Ramos (cell line): ENCODE results near the gene NUDT21.
"Not testable (repeated sequence)": the region's sequence is repeated elsewhere in the genome, so short reads cannot be mapped to it uniquely, and the experiment has no call there.

Source experiments
- in situ Hi-C: fragments of 300-500 bp; cut with MboI; formaldehyde crosslinking; loops from one replicate; pipeline ENCODE4 v1.14.3; 2022; ENCODE audit warnings: low sequenced_read_pairs; ENCODE audit not compliant: unreplicated experiment

The NUDT21 gene

DNA sequence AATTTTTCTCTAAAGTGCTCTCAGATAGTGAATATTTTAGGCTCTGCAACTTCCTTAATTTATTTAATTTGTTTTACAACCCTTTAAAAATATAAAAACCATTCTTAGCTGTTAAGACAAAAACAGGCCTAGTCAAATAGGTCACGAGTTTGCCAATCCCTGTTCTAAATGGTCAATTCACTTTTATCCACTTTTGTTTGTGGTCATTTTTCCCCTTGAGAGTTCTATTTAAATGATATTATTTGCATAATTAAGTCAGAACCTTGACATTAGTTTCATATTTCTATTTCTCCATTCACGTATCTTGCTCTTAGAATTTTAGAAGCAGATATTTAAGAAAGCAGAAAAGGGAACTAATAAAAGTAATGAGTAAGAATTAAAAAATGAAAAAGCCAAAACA lies 29.8 kb downstream of the NUDT21 start:
- in situ Hi-C loops, result no loop called here

DNA sequence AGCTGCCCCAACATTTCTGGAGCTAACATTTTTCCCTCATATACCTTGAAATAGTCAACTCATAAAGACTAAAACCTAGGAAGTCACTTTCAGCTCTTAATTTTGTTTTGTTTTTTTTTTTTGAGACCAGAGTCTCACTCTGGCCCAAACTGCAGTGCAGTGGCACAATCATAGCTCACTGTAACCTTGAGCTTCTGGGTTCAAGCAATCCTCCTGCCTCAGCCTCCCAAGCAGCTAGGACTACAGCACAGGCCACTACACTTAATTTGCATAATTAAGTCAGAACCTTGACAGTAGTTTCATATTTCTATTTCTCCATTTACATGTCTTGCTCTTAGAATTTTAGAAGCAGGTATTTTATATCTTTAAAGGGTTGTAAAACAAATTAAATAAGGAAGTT lies 30.5 kb downstream of the NUDT21 start:
- in situ Hi-C loops, result no loop called here

DNA sequence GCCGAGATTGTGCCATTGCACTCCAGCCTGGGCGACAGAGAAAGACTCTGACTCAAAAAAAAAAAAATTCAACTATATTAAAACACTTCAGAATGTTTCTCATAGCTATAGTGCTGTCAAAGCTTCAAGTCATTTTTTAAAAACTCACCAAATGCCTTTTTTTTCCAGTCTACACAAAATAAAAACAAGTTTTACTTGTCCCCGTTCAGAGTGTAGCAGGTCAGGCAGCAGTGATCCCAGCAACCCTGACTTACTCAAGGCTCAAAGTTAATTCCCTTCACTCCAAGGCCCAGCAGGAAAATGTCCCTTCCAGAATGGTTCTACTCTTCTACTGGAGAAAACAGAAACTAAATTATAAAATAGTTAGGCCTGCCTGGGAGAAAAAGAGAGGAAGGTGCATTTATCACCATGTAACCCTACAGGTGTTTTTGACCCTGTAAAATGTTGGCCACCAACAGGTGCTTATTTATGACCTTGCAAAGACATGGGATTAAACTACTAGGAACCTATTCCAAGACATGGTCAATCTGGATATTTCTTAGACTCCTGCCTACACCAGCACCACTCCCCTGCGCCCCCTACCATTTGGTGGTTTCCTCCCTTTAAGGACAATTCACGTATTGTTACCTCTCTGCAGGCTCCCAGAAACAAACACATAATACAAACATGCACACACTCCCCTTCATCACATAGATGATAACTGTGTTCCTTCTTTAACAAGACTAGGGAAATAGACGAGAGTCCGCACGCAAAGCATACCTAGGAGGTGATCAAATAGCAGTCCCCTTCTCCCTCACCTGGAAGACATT lies 31.2 kb downstream of the NUDT21 start:
- in situ Hi-C loops, result no loop called here

DNA sequence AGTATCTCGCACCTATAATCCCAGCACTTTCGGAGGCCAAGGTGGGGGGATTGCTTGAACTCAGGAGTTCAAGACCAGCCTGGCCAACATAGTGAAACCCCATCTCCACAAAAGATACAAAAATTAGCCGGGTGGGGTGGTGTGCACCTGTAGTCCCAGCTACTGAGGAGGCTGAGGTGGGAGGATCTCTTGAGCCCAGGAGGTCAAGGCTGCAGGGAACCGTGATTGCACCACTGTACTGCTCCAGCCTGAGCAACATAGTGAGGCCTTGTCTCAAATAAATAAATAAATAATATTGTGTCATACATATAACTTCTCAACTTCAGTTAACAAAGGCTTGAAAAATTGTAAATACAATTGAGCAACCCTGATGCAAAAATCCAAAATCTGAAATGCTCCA lies 34.0 kb downstream of the NUDT21 start:
- in situ Hi-C loops, result no loop called here

DNA sequence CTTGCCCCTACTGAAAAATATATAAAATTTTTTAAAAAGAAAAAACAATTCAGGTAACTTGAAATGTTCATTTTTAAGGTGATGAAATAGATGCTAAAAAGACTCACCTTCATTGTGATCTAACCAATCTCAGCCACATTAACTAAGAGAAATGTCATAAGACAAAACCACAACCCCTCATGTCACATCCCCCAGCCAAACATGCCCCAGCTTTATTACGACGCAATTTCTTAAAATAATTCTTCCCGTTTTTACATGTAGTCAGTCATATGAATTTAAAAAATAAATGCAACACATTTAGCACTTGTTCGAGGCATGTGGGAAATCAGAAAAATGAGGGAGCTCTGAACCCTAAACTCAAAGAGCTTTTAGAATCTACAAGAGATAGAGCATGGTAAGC lies 35.3 kb downstream of the NUDT21 start:
- in situ Hi-C loops, result no loop called here

DNA sequence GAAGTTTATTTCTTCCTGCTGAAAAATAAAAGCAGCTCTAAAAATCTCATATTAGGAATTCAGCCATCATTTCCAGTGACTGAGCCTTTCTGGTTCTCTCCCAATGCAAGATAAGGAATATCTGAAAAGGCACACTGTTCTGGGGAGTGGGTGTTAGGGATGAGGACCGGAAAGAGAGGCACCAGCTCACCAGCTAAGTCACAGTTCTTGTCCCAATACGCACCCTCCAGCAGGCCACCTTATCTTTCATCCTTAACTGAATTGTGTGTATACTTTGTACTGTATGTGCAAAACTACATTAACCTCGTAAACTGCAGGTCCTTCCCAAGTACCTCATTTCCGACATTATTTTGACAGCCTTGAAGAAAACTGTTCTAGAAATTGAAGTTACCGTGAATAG lies 36.8 kb downstream of the NUDT21 start:
- in situ Hi-C loops, result no loop called here

DNA sequence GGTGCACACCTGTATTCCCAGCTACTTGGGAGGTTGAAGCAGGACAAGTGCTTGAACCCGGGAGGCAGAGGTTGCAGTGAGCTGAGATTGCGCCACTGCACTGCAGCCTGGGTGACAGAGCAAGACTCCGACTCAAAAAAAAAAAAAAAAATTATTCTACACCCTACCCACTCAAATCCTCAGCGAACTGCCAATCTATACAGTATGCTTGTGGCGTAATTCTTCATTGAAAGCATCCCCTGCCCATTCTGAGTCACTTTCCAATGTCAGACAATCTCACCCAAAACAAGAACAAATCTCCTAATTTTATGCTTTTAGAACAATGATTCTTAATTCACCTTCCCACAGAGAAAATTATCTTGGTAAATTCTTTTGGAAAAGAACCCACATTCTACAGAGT lies 37.8 kb downstream of the NUDT21 start:
- in situ Hi-C loops, result no loop called here

DNA sequence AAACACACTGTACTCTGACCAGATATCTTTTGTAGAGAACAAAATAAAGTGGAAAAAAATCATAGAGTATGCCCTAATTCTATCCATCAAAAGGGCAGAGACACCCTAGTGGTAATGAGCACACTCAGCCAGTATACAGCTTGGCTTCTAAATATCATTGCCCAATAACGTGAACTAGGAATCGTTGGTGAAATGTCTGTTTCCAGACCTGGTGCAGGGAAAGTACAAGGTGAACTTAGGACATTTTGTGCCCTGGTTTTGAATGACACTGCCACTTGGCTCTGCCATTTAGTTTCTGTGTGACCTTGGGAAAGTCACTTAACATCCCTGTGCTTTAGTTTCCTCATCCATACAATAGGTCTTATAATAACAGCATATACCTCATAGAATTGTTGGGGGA lies 39.5 kb downstream of the NUDT21 start:
- in situ Hi-C loops, result no loop called here

DNA sequence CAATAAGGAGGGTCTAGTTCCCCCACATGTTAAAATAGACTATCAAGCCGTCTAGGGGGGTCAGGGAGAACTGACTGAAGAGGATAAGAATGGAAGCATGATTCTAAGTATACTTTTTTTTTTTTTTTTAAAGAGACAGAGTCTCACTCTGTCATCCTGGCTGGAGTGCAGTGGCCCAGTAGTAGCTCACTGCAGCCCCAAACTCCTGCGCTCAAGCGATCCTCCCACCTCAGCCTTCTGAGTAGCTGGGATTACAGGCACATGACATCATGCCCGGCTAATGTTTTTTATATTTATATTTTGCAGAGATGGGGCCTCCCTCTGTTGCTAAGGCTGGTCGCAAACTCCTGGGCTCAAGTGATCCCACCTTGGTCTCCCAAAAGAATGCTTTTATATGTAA lies 40.0 kb downstream of the NUDT21 start:
- in situ Hi-C loops, result no loop called here

DNA sequence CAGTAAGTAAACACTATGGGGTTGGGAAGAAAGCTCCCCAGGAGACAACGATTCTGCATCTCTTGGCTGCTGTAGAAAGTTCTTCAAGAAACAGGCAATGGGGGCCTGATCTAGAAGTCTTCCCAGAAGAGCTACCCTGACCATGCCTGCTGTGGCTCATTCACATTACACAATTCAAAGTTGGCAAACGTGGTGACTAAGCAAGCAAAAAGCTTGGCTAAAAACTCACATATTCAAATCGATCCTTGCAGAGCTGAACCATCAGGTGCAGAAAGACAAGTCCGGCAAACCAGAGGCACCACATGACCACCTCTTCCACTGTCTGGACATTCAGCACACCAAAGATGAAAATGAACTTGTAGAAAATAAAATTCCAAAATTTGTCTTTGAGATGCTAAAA lies 41.9 kb downstream of the NUDT21 start:
- in situ Hi-C loops, result no loop called here

DNA sequence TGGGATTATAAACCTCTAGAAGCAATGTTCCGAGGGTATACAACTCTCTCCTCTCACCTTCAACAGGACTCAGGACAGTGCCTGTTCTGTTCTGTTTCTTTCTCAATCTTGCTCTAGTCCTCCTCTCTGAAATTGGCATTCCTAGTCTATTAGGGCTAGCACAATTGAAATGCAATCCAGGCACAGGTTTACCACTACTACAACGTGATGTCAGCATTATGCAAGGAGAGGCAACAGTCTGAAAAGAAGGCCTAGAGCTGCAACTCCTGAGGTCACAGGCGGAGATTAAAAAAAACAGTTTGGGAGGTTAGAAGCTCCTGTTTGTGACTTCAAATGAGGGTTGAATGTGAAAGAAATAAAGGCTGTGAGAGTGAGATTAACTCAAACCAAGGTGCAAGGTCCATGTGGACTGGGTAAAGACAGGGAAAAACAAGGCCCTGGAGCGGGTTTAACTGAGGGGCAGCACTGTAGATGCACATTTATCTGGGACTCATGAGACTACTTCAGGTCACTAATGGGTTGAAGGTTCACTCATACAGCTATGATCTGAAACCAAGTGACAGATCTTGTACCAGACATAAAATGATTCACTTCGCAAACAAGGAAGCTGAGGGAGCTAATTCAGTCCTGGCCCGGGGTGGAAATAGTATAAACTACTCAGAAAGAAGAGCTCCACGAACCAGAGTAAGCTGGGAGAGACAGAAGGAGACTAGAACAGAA lies 42.6 kb downstream of the NUDT21 start:
- in situ Hi-C loops, result no loop called here

DNA sequence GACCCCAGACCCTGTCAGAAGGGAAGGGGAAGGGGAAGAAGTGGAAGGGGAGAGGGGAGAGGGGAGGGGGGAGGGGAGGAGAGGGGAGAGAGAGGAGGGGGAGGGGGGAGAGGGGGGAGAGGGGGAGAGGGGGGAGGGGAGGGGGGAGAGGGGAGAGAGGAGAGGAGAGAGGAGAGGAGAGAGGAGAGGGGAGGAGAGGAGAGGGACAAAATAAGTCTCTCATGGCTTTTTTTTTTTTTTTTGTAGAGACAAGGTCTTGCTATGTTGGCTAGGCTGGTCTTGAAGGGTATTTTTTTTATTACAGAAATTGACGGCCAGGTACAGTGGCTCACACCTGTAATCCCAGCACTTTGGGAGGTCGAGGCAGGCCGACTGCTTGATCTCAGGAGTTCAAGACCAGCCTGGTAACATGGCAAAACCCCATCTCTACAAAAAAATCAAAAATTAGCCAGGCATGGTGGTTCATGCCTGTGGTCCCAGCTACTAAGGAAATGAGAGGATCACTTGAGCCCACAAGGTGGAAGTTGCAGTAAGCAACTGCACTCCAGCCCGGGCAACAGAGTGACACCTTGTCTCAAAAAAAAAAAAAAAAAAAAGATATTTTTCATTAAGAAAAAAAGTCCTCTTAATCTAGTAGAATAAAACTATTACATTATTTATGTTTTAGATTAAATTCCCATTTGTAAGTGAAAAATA lies 45.0 kb downstream of the NUDT21 start:
- in situ Hi-C loops, result no loop called here

DNA sequence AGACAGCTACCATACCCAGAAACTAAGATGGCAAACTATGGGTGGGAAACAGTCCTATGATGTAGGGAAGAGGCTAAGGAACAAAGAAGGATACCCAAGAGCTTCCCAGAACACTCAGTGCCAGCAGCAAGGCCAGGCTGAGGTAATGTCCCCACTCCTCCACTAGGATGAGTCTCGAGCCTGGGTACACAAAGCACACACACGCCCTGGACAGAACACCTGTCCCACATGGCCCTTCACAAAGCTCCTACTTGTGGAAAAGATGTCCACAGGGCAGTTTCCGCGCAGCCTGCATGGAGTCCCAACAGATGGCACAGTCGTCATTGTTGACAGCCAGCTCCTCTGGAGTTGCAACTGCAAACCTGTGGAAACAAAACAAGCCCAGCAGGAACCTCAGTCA lies 49.6 kb downstream of the NUDT21 start:
- in situ Hi-C loops, result no loop called here

DNA sequence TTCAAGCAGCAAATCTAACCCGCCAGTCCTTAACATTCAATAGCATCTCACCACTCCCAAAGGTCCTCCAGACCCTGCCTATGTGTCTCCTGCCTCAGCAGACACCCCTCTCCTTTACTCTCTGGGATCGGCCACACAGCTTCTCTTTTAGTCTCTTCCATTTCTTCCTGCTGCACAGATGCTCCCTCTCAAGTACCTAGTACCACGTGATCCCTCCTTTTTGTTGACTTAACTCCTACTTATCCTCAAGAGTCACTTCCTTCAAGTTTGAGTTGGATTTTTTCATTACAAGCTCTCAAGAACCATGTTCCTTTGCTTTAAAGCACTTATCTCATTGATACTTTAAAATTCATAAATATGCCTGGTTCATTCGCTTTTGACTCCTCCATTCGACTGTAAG lies 50.7 kb downstream of the NUDT21 start:
- in situ Hi-C loops, result no loop called here

DNA sequence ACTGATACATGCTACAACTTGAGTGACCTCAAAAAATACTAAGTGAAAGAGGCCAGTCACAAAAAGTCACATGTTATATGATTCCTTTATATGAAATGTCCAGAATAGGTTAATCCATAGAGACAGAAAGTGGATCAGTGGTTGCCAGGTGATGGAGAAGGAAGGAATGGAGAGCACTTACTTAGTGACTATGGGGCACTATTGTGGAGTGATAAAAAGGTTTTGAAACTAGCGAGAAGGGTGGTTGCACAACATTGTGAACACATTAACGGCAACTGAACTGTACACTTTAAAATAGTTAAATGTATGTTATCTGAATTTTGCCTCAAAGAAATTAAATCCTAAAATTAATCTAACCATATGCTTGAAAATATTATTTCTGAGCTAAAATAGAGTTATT lies 51.6 kb downstream of the NUDT21 start:
- in situ Hi-C loops, result no loop called here

DNA sequence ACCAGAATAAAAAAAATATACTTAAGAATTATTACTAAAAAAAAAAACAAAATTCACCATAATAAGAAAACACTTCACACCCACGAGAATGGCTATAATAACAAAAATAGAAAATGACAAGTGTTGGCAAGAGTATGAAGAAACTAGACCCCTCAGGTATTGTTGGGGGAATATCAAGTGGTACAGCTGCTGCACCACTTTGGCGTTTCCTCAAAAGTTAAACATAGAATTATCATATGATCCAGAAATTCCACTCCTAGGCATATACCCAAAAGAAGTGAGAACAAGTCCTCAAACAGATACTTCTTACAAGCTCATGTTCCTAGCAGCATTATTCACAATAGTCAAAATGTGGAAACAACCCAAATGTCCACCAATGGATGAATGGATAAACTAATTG lies 52.1 kb downstream of the NUDT21 start:
- in situ Hi-C loops, result no loop called here

DNA sequence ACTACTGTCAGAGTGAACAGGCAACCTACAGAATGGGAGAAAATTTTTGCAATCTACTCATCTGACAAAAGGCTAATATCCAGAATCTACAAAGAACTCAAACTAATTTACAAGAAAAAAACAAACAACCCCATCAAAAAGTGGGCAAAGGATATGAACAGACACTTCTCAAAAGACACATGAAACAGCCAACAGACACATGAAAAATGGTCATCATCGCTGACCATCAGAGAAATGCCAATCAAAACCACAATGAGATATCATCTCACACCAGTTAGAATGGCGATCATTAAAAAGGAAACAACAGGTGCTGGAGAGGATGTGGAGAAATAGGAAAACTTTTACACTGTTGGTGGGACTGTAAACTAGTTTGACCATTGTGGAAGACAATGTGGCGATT lies 54.4 kb downstream of the NUDT21 start:
- in situ Hi-C loops, result not testable (repeated sequence)

DNA sequence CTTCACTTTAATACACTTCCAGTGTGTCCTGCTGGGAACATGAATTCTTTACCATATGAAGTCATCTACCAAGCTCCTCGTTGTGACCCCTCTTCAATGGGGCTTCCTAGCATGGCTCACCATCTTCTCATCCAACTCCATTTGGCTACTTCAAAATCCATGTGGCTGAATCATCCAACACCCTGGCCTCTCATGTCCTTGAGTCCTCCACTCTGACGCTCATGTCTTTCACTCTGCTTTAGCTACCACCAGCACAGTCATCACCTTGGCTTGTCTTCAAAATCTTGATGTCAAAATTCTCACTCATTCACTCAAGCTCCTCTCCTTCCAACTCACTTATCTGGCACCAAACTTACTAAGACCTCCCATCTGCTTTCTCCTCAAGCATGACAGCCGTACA lies 61.6 kb downstream of the NUDT21 start:
- in situ Hi-C loops, result no loop called here

DNA sequence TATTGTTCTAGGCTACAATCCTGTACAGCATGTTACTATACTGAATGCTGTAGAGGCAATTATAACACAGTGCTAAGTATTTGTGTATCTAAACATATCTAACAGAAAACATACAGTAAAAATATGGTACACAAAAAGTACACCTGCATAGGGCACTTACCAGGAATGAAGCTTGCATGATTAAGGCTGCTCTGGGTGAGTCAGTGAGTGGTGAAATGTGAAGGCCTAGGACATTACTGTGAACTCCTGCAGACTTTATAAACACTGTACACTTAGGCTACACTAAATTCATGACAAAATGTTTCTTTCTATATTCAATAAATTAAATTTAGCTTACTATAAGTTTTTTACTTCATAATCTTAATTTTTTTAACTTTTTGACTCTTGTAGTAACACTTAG lies 62.9 kb downstream of the NUDT21 start:
- in situ Hi-C loops, result no loop called here

DNA sequence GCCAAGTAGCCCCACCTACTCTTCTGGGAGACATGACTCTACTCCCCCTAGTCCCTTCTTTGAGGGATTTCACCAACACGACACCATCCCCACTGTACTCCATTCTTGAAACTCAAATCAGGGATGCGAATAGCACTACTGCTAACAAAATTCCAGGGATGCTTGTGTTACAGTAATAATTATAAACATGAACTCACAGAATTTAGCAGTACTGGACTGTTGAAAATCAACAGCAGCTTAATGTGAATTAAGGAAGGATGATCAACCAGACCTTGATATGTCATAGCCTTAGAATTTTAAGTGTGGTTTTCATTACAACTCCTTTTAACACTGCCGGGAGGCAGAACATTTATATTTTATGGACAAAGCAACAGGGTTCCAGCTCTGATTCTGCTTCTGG lies 63.7 kb downstream of the NUDT21 start:
- in situ Hi-C loops, result no loop called here

DNA sequence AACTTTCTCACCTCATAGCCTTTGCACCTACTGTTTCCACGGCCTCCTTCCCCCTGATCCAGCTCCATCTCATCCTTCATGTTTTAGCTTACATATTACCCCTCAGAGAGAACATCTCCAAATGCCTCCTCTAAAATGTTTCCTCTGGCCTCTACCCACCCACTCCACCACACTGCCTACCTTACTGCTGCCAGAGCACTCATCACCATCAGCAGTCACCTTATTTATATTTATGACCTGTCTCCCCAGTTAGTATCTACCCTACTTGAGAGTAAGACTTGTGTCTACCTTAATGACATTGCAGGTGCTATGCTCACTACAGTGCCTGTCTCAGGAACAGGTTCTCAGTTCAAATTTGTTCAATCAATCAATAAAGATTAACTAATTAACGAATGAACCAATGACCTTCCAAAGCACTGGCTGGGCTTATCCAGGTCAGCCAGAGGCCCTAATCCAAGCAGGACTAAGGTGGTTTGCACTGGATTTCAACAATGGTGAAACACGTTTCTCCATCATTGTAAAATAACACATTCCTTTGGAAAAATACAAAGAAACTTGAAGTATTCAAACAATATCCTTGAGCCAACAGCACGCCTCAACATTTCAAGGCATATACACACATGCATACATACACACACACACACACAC lies 66.9 kb downstream of the NUDT21 start:
- in situ Hi-C loops, result no loop called here
